ENCODE results near the gene DPP9.

DNA sequence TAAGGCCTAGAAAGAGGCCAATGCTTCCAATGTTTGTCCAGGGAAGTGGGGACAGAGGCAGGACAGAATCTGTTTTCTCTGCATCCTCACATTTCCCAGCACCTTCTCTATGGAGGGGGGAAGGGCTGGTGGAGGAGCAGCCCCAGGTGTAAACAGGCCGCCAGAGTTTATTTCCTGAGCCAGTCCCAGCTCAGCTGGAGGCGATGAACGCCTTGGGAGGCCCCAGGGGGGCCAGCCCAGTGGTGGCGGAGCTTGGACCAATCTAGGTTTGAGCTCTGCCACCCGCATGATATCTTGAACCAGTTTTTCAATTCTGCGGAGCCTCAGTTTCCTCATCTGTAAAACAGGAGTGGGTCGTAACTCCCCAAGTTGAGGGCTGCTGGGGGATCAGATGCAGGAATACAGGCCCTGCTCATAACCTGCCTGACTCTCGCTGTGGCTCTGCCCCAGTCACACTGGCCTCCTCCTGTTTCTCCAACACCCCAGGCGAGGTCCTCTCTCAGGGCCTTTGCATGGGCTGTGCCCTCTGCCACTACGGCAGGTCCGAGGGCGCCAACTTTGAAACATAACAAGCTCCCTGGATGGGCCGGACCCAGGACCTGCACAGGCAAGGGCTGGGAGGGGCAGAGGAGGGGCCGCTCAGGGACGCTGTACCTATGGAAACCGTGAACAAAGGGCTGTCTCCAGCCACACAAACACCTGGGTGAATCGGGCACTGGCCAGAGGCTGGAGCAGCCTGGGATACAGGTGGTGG lies 83.2 kb downstream of the DPP9 start:
- TF ChIP-seq BRCA1 (IDR thresholded peaks at IDR 0.05; ENCODE audit: low read depth, low read length) = no peak
- TF ChIP-seq SIX5 (IDR thresholded peaks at IDR 0.05; ENCODE audit: low read depth, low read length) = no peak
- TF ChIP-seq MAFK (IDR thresholded peaks at IDR 0.05; ENCODE audit: low read depth, low read length) = no peak
- TF ChIP-seq, protein P1, sequence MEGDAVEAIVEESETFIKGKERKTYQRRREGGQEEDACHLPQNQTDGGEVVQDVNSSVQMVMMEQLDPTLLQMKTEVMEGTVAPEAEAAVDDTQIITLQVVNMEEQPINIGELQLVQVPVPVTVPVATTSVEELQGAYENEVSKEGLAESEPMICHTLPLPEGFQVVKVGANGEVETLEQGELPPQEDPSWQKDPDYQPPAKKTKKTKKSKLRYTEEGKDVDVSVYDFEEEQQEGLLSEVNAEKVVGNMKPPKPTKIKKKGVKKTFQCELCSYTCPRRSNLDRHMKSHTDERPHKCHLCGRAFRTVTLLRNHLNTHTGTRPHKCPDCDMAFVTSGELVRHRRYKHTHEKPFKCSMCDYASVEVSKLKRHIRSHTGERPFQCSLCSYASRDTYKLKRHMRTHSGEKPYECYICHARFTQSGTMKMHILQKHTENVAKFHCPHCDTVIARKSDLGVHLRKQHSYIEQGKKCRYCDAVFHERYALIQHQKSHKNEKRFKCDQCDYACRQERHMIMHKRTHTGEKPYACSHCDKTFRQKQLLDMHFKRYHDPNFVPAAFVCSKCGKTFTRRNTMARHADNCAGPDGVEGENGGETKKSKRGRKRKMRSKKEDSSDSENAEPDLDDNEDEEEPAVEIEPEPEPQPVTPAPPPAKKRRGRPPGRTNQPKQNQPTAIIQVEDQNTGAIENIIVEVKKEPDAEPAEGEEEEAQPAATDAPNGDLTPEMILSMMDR (IDR thresholded peaks at IDR 0.05; ENCODE audit: control extremely low read depth in 1 of 3, insufficient read depth in 1 of 3, low read depth in 1 of 3, low read length in 3 of 3) = no peak
- no peak for TF ChIP-seq JUN (IDR thresholded peaks at IDR 0.05; ENCODE audit: low read depth, low read length)
